Measurements from ENCODE around the gene SRCAP. TPM values are rescaled to one million over a fixed set of nuclear protein-coding genes. Genes with fewer than 3 reads are reported as not detected.
A peak's percentile ranks its signal among the peaks of the same experiment; 100 is the strongest.

SRCAP gene
- polyA plus RNA-seq, 1 donor = 25.0 TPM

- DNase-seq (ENCODE audit: low read depth) = no peak
Measured at GRCh38 chr16:30774367-30775130, 75.6 kb downstream of the SRCAP start.

- no peak for DNase-seq (ENCODE audit: low read depth)
Measured at GRCh38 chr16:30775131-30775391, 76.1 kb downstream of the SRCAP start.

- DNase-seq (ENCODE audit: low read depth) = peak; percentile 68
Measured at GRCh38 chr16:30775392-30776188, 76.6 kb downstream of the SRCAP start.

- no peak for DNase-seq (ENCODE audit: low read depth)
Measured at GRCh38 chr16:30777591-30778297, 78.8 kb downstream of the SRCAP start.

GRCh38 chr16:30778549-30779244 is 79.7 kb downstream of the SRCAP start:
- DNase-seq (ENCODE audit: low read depth) = no peak

GRCh38 chr16:30779596-30779995 is 80.6 kb downstream of the SRCAP start:
- DNase-seq (ENCODE audit: low read depth) = no peak

- no peak for DNase-seq (ENCODE audit: low read depth)
Measured at GRCh38 chr16:30780021-30780420, 81.0 kb downstream of the SRCAP start.

- DNase-seq (ENCODE audit: low read depth) = no peak
Measured at GRCh38 chr16:30780549-30780948, 81.6 kb downstream of the SRCAP start.

- DNase-seq (ENCODE audit: low read depth) = no peak
Measured at GRCh38 chr16:30782486-30783279, 83.7 kb downstream of the SRCAP start.

- DNase-seq (ENCODE audit: low read depth) = no peak
Measured at GRCh38 chr16:30783280-30784109, 84.5 kb downstream of the SRCAP start.

- DNase-seq (ENCODE audit: low read depth) = no peak
Measured at GRCh38 chr16:30784215-30784614, 85.2 kb downstream of the SRCAP start.

- no peak for DNase-seq (ENCODE audit: low read depth)
Measured at GRCh38 chr16:30785126-30786106, 86.4 kb downstream of the SRCAP start.

- no peak for DNase-seq (ENCODE audit: low read depth)
Measured at GRCh38 chr16:30786115-30786935, 87.4 kb downstream of the SRCAP start.

GRCh38 chr16:30786936-30787612 is 88.1 kb downstream of the SRCAP start, which contains the start of gene ZNF629:
Gene ZNF629 (minus strand): TSS chr16:30787205. CDS start chr16:30784482, 2,723 bp downstream.
- DNase-seq (ENCODE audit: low read depth) = no peak

GRCh38 chr16:30787613-30788378 is 88.8 kb downstream of the SRCAP start:
- DNase-seq (ENCODE audit: low read depth) = no peak

Measured in forelimb muscle (tissue), 1 donor.